GM12874 (cell line): ENCODE results near the gene BBS4.

Source experiments
- CTCF ChIP-seq: IDR thresholded peaks from 2 replicates; pipeline ENCODE4 v1.5.1; 2011; ENCODE audit warnings: low read depth, mild to moderate bottlenecking, control low read depth, low read length, moderate library complexity; ENCODE audit not compliant: insufficient read depth

The BBS4 gene

DNA sequence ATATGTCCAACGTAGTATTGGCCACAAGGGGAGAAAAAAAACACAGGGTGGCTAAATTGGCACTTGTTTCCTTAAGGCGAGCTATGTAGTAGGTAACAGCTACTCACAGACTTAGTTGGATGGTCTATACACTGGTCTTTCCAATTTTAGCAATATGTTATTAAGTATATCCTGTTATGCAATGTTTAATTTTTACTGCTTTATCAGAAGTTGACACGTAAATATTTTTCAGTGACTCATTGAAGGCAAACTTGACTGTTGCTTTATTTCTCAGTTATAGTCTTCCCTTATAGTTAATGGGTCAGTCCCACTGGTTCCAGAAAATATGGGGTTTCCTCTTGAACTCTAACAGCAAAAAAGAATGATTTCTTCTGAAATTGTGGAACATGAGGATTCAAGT, 51.1 kb downstream of the BBS4 start:
- no peak for TF ChIP-seq CTCF

DNA sequence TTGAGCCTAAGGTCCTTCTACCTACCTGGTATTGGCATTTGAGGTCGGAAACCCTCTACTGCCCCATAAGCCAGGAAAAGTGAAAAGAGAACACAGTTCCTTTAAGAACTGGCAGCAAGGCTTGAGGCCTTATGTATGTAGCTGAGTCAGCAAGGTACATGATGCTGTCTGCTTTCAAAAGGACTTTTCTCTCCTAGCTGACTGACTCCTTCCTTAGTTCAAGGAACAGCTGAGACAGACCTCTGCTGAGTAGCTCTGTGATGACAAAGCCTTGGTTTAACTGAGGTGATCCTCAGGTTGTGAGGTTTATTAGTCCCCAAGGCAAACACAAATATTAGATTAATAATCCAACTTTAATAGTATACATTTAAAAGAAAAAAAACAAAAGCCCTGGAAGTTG, 51.7 kb downstream of the BBS4 start:
- TF ChIP-seq CTCF: no peak

DNA sequence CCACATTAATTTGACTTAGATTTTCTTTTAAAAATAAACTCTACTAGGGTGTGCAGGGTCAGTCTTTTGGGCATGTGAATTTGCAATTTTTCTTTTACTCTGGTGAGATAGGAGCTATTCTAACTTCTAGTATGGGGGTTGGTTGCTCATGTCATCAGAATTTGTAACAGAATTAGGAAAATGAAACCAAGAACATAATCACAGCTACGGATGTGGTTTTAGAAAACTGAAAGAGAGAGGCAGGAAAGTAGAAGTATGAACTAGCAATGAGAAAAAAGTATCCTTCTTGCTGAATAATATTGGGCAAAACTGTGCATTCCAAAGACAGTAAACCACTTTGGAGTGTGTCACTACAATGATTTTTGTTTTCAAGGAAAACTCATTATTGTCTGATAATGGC, 54.2 kb downstream of the BBS4 start:
- TF ChIP-seq CTCF: no peak

GRCh38 chr15:72749700-72750099, 63.7 kb downstream of the BBS4 start:
- no peak for TF ChIP-seq CTCF

DNA sequence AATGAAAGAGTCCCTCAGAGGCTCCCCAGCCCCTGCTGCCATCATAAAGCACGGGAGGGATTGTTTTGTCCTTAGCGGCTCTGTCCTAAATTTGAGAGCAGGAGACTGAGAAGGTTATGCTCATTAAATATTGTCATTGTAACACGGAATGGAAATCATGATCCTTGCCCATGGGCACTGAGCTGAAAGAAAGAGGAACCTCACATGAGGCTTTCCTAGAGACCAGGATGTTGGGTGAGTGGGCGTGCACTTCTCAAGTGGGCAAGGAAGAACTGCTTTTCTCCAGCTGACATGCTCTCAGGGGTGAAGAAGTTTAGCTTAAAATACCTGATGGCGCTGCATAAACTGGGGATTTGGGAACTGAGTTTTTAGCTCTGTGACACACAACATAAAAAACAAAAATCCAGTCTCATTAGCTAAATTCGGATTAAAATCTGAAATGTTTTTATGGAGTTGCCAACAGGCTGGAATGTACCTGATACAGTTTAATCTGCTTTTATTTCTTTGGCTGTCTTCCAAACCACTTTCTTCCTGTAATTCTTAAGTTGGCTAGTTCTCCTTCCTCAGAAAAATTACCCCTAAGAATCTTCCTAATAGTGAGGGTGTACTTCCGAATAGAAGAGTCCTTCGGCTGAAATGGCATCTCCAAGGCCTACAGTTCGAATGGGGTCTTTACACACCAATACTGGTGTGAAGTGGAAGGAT, 65.9 kb downstream of the BBS4 start:
- TF ChIP-seq CTCF: no peak

- no peak for TF ChIP-seq CTCF
Observed at GRCh38 chr15:72754096-72754495, 68.1 kb downstream of the BBS4 start.

DNA sequence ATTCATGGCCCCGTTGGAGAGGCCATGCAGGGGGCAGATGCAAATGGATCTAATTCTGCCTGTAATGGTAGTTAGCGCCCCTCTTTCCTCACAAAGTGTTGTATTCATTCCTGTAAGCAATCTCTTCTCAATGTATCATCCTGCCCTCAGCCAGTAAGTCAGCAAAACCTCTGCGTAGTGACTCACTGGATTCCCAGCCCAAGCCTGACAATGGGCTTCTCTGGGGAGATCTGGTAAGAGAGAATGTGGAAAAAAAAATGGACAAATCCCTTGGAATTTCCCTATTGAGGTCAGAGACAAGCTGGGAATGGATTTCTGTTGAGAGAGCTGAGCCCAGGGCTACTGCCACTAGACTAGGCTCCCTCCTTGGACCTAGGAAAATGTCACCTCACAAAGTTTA, 72.2 kb downstream of the BBS4 start:
- no peak for TF ChIP-seq CTCF
